Measurements from ENCODE around the gene ZMIZ1. TPM values are rescaled to one million over a fixed set of nuclear protein-coding genes. Genes with fewer than 3 reads are reported as not detected.
A peak's percentile ranks its signal among the peaks of the same experiment; 100 is the strongest.

Gene ZMIZ1
- total and polyA plus RNA-seq, 7 experiments from 2014 or later: 1.8 to 57.2 (median 14.2) TPM

DNA sequence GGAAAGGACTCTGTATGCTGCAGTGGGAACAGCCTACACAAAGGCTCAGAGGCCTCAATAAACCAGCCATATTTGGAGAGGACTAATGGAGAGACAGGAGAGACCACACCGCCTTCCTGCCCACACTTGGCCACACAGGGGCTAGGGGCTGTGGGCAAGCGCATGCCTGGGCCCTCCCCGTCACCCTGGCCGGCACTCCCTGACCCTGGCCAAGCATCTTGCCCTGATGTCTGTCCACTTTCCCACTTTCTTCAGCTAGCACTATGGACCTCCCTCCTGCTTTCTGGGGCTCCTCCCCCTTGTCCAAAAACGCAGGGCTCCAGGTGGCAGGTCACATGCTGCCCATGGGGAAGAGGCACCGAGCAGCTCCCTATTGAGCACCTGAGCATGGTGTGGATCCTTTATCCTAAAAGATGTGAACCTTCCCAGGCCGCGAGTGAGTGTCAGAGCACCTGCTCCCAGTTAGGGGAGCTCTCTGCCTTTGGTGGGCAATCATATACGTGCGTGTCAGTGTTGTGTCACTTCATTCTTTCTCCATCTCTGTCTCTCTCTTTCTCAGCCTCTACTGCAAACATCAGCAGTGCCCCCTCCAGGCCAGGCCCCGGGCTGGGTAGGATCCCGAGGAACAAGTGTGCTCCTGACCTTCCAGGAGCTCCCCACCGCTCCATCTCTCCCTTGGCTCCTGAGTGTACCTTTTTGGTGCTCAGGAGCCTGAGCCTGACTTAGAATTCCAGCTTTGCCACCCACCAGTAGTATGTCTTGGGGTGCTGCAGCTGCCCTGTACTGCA, 74.0 kb downstream of the ZMIZ1 start:
- peak overlapping the region in 1 of 10 donors; percentile 16 for H3K4me3 Mint-ChIP-seq
- ATAC-seq: no peak
- peaks cover 0 to 28% (median 15%) of the 10 kb centered on the region in 5 donors for H3K36me3 Mint-ChIP-seq
- POLR2A ChIA-PET: no interaction called here
- Histone ChIP-seq H3K4me1 (ENCODE audit: control insufficient read depth in 2 of 2, insufficient read depth in 2 of 2, low read length in 2 of 2) (peaks cover 11 to 51% of the 10 kb centered on the region in 2 donors), H3K9me3 (ENCODE audit: control insufficient read depth in 2 of 3, low read length in 3 of 3) (no peaks in the 10 kb centered on the region), H3K4me3 (ENCODE audit: low read length) (no peak overlapping the region), H3K27me3 (ENCODE audit: control insufficient read depth in 2 of 2, insufficient read depth in 2 of 2, low read length in 2 of 2) (no peaks in the 10 kb centered on the region), H3K27ac (ENCODE audit: low read depth, low read length) (no peak overlapping the region), H3K36me3 (ENCODE audit: control insufficient read depth in 2 of 3, insufficient read depth in 3 of 3, low read length in 3 of 3) (no peaks in the 10 kb centered on the region)
- CTCF ChIA-PET: no interaction called here
- H3K4me1 Mint-ChIP-seq: peaks cover 52 to 87% (median 70%) of the 10 kb centered on the region in 7 donors
- no peaks in the 10 kb centered on the region for H3K9me3 Mint-ChIP-seq
- intact Hi-C loops (cut with micrococcal nuclease): no loop called here
- no peaks in the 10 kb centered on the region for H3K27me3 Mint-ChIP-seq
- DNase-seq: no peak
- peak overlapping the region in 7 of 9 donors; percentile 1 to 93 (median 75) for H3K27ac Mint-ChIP-seq

DNA sequence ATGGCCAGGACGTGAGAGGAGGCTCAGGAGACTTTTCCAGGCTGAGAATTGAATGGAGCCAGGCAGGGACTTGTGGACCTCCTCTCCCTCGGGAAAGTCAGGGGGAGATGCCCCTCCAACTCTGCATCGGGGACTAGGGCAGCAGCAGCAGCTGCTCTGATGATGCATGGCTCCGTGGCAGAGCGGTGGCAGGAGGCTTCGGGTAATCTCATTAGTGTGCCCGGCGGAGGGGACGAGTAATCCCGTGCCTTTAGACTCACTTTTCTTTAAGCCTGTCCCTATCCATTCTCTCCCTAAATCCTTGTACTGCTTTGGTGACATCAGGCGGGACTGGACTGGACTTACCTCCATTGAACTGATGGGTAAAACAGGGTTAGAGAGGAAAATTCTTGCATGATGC, 75.1 kb downstream of the ZMIZ1 start:
- H3K36me3 ChIP-seq (ENCODE audit: control insufficient read depth in 2 of 3, insufficient read depth in 3 of 3, low read length in 3 of 3): no peaks in the 10 kb centered on the region
- intact Hi-C loops (cut with micrococcal nuclease): no loop called here
- H3K27me3 Mint-ChIP-seq: no peaks in the 10 kb centered on the region
- peak overlapping the region in 1 of 10 donors; percentile 64 for H3K4me3 Mint-ChIP-seq
- H3K4me1 ChIP-seq (ENCODE audit: control insufficient read depth in 2 of 2, insufficient read depth in 2 of 2, low read length in 2 of 2): peaks cover 4 to 51% of the 10 kb centered on the region in 2 donors
- no peaks in the 10 kb centered on the region for H3K9me3 Mint-ChIP-seq
- ATAC-seq (no peak), DNase-seq (no peak)
- no peaks in the 10 kb centered on the region for H3K9me3 ChIP-seq (ENCODE audit: control insufficient read depth in 2 of 3, low read length in 3 of 3)
- no peak overlapping the region for H3K27ac ChIP-seq (ENCODE audit: low read depth, low read length)
- ChIA-PET POLR2A (no interaction called here), CTCF (no interaction called here)
- no peaks in the 10 kb centered on the region for H3K27me3 ChIP-seq (ENCODE audit: control insufficient read depth in 2 of 2, insufficient read depth in 2 of 2, low read length in 2 of 2)
- peaks cover 43 to 87% (median 70%) of the 10 kb centered on the region in 7 donors for H3K4me1 Mint-ChIP-seq
- peaks cover 0 to 25% (median 15%) of the 10 kb centered on the region in 5 donors for H3K36me3 Mint-ChIP-seq
- H3K4me3 ChIP-seq (ENCODE audit: low read length): no peak overlapping the region
- H3K27ac Mint-ChIP-seq: peak overlapping the region in 2 of 9 donors; percentile 33 to 93

DNA sequence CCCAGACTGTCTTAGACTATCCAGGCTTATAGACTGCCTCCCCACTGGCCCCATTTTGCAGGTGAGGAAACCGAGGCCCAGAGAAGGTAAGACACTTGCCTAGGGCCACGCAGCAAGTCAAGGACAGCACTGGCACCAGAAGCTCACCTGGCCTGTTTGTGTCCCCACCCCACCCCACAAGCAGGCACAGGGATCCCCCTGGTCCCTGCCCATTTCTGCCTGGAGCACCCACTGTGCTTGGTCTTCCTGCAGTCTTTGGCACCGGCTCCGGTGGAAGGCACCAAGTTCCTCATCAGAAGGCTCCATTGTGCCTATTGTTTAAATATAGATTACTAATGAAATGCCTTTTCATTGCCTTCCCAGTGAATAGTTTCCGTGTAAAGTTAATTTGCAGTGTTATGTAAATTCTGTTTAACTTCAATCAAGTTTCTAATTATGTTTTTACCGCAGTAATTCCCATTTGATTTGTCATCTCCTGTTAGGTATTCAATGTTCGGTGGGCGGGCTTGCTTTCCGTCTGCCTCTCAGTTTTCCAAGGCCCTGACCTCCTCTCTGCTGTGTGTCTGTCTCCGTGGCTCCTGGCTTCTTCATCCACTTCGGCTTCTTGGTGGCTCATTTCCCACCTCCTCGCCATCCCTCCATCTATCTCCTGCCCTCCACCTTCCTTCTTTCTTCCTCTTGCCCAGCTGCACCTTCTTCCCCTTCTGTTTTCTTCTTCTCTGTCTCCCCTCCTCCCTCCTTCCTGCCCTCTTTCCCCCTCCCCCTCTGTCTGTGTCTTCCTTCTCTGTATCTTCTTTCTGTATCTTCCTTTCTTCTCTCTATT, 75.8 kb downstream of the ZMIZ1 start:
- Histone ChIP-seq H3K4me3 (ENCODE audit: low read length) (no peak overlapping the region), H3K9me3 (ENCODE audit: control insufficient read depth in 2 of 3, low read length in 3 of 3) (no peaks in the 10 kb centered on the region), H3K4me1 (ENCODE audit: control insufficient read depth in 2 of 2, insufficient read depth in 2 of 2, low read length in 2 of 2) (peaks cover 9 to 56% of the 10 kb centered on the region in 2 donors), H3K36me3 (ENCODE audit: control insufficient read depth in 2 of 3, insufficient read depth in 3 of 3, low read length in 3 of 3) (no peaks in the 10 kb centered on the region), H3K27me3 (ENCODE audit: control insufficient read depth in 2 of 2, insufficient read depth in 2 of 2, low read length in 2 of 2) (no peaks in the 10 kb centered on the region), H3K27ac (ENCODE audit: low read depth, low read length) (peak overlapping the region; percentile 10)
- Mint-ChIP-seq H3K27ac (peak overlapping the region in 8 of 9 donors; percentile 74 to 93 (median 84)), H3K9me3 (no peaks in the 10 kb centered on the region), H3K4me3 (peak overlapping the region; percentile 31 to 83 (median 70)), H3K4me1 (peaks cover 47 to 87% (median 73%) of the 10 kb centered on the region in 7 donors), H3K27me3 (no peaks in the 10 kb centered on the region), H3K36me3 (peaks cover 0 to 24% (median 15%) of the 10 kb centered on the region in 5 donors)
- DNase-seq (no peak), ATAC-seq (no peak)
- ChIA-PET POLR2A (no interaction called here), CTCF (no interaction called here)
- intact Hi-C loops (cut with micrococcal nuclease): loop anchor here in 1 of 2 donors (5.0 kb wide), 1 partner anchor 77 kb away; the partner anchor contains the start of gene ZMIZ1

DNA sequence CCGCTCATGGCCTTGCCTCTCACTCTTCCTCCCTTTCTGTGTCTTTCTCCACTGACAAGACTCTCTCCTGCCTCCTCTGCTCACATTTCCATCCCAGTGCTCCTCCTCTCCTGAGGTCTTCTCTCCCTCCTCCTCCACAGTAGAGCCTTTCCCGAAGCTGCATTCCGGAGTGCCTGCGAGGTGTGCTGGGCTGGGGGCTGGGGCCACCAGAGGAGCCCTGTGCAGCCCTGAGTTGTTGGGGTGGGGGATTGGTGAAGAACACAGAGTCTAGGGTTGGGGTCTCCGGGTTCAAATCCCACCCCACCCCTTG, 76.4 kb downstream of the ZMIZ1 start:
- H3K27me3 ChIP-seq (ENCODE audit: control insufficient read depth in 2 of 2, insufficient read depth in 2 of 2, low read length in 2 of 2): no peaks in the 10 kb centered on the region
- H3K4me3 ChIP-seq (ENCODE audit: low read length): no peak overlapping the region
- ATAC-seq (no peak), DNase-seq (no peak)
- H3K36me3 ChIP-seq (ENCODE audit: control insufficient read depth in 2 of 3, insufficient read depth in 3 of 3, low read length in 3 of 3): no peaks in the 10 kb centered on the region
- H3K4me1 Mint-ChIP-seq: peaks cover 47 to 90% (median 75%) of the 10 kb centered on the region in 7 donors
- H3K4me1 ChIP-seq (ENCODE audit: control insufficient read depth in 2 of 2, insufficient read depth in 2 of 2, low read length in 2 of 2): peaks cover 14 to 62% of the 10 kb centered on the region in 2 donors
- no peaks in the 10 kb centered on the region for H3K9me3 Mint-ChIP-seq
- H3K27ac ChIP-seq (ENCODE audit: low read depth, low read length): peak overlapping the region; percentile 10
- peaks cover 0 to 20% (median 13%) of the 10 kb centered on the region in 5 donors for H3K36me3 Mint-ChIP-seq
- POLR2A ChIA-PET: no interaction called here
- no peaks in the 10 kb centered on the region for H3K27me3 Mint-ChIP-seq
- no peaks in the 10 kb centered on the region for H3K9me3 ChIP-seq (ENCODE audit: control insufficient read depth in 2 of 3, low read length in 3 of 3)
- CTCF ChIA-PET: no interaction called here
- intact Hi-C loops (cut with micrococcal nuclease): loop anchor here in 1 of 2 donors (5.0 kb wide), 1 partner anchor 78 kb away; the partner anchor contains the start of gene ZMIZ1
- peak overlapping the region; percentile 31 to 83 (median 70) for H3K4me3 Mint-ChIP-seq
- peak overlapping the region in 8 of 9 donors; percentile 74 to 93 (median 84) for H3K27ac Mint-ChIP-seq

DNA sequence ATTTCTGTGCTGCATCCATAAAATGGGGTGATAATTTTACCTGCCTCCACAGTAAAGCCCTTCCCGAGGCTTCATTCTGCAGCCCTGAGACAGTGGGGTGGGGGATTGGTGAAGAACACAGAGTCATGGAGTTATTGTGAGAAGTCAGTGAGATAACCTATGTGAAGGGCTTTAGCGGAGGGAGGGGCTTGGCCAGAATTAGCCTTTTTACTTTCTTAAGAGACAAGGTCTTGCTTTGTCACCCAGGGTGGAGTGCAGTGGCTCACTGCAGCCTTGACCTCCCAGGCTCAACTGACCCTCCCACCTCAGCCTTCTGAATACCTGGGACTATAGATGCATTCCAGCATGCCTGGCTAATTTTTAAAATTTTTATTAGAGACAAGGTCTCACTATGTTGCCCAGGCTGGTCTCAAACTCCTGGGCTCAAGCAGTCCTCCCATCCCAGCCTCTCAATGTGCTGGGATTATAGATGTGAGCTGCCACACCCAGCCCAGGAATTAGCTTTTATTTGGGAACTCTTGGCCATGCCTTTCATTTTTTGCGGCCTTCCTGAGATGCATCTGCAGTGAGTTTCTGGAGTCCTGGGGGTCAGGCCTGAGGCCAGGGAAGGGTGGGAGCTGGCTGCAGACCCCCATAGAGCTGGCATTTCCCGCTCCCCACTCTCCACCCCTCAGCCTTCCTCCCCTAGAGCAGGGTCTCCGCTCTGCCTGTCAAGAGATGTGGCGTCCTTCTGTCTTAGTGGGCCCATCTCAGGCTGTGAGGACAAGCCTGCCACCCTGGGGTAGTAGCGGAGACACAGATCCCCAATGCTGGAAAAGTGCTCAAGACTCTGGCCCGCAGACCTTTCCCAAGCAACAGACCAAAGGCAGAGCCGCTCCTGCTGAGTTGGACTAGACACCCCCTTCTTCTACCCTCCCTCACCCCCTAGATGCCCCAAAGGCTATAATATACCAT, 77.0 kb downstream of the ZMIZ1 start:
- ChIA-PET CTCF (no interaction called here), POLR2A (no interaction called here)
- Histone ChIP-seq H3K4me3 (ENCODE audit: low read length) (no peak overlapping the region), H3K9me3 (ENCODE audit: control insufficient read depth in 2 of 3, low read length in 3 of 3) (no peaks in the 10 kb centered on the region), H3K4me1 (ENCODE audit: control insufficient read depth in 2 of 2, insufficient read depth in 2 of 2, low read length in 2 of 2) (peaks cover 18 to 67% of the 10 kb centered on the region in 2 donors), H3K27me3 (ENCODE audit: control insufficient read depth in 2 of 2, insufficient read depth in 2 of 2, low read length in 2 of 2) (no peaks in the 10 kb centered on the region), H3K36me3 (ENCODE audit: control insufficient read depth in 2 of 3, insufficient read depth in 3 of 3, low read length in 3 of 3) (no peaks in the 10 kb centered on the region), H3K27ac (ENCODE audit: low read depth, low read length) (peak overlapping the region; percentile 47)
- ATAC-seq: no peak
- Mint-ChIP-seq H3K9me3 (no peaks in the 10 kb centered on the region), H3K4me3 (peak overlapping the region; percentile 41 to 83 (median 70)), H3K4me1 (peaks cover 52 to 93% (median 75%) of the 10 kb centered on the region in 7 donors), H3K36me3 (peaks cover 0 to 13% (median 8%) of the 10 kb centered on the region in 5 donors), H3K27ac (peak overlapping the region; percentile 72 to 93 (median 88)), H3K27me3 (no peaks in the 10 kb centered on the region)
- DNase-seq: no peak
- intact Hi-C loops (cut with micrococcal nuclease): loop anchor here in 1 of 2 donors (5.0 kb wide), 1 partner anchor 78 kb away; the partner anchor contains the start of gene ZMIZ1

DNA sequence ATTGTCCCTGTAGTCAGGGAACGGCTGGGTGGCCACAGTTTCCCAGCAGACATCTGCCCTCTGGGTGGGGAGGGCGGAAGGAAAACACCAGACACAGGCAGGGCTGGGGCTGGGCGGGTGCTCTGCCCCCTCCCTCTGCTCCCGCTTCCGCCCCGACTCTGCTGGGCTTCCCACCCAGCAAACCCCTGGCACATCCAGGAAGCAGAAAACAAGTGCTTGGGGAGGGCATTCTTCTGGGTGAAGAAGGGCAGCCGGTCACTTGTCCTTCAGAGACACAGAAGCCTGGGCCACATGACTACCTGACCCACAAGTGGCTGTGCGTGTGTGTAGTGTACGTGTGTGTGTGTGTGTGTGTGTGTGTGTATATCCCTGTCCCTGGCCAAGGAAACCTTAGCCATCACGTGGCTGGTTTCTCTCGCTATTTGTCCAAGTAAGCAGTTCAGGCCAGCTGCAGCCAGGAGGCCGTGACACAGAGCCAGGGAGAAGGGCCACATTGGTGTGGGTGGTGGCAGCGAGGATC, 77.9 kb downstream of the ZMIZ1 start:
- Histone ChIP-seq H3K27ac (ENCODE audit: low read depth, low read length) (peak overlapping the region; percentile 47), H3K36me3 (ENCODE audit: control insufficient read depth in 2 of 3, insufficient read depth in 3 of 3, low read length in 3 of 3) (no peaks in the 10 kb centered on the region), H3K27me3 (ENCODE audit: control insufficient read depth in 2 of 2, insufficient read depth in 2 of 2, low read length in 2 of 2) (no peaks in the 10 kb centered on the region), H3K4me1 (ENCODE audit: control insufficient read depth in 2 of 2, insufficient read depth in 2 of 2, low read length in 2 of 2) (peaks cover 18 to 67% of the 10 kb centered on the region in 2 donors), H3K4me3 (ENCODE audit: low read length) (no peak overlapping the region), H3K9me3 (ENCODE audit: control insufficient read depth in 2 of 3, low read length in 3 of 3) (no peaks in the 10 kb centered on the region)
- peak overlapping the region in 9 of 10 donors; percentile 40 to 79 (median 55) for H3K4me3 Mint-ChIP-seq
- peak in 6 of 9 donors; percentile 19 to 41 (median 32) for DNase-seq
- CTCF ChIA-PET: no interaction called here
- H3K27ac Mint-ChIP-seq: peak overlapping the region; percentile 68 to 93 (median 83)
- POLR2A ChIA-PET: no interaction called here
- no peaks in the 10 kb centered on the region for H3K27me3 Mint-ChIP-seq
- H3K9me3 Mint-ChIP-seq: no peaks in the 10 kb centered on the region
- intact Hi-C loops (cut with micrococcal nuclease): loop anchor here in 1 of 2 donors (5.0 kb wide), 1 partner anchor 79 kb away; the partner anchor contains the start of gene ZMIZ1
- H3K4me1 Mint-ChIP-seq: peaks cover 49 to 90% (median 73%) of the 10 kb centered on the region in 7 donors
- peak; percentile 20 for ATAC-seq
- peaks cover 0 to 8% (median 7%) of the 10 kb centered on the region in 5 donors for H3K36me3 Mint-ChIP-seq
